ENCODE results near the gene ESYT3.
"Not testable (repeated sequence)": the region's sequence is repeated elsewhere in the genome, so short reads cannot be mapped to it uniquely, and the experiment has no call there.

The ESYT3 gene

DNA sequence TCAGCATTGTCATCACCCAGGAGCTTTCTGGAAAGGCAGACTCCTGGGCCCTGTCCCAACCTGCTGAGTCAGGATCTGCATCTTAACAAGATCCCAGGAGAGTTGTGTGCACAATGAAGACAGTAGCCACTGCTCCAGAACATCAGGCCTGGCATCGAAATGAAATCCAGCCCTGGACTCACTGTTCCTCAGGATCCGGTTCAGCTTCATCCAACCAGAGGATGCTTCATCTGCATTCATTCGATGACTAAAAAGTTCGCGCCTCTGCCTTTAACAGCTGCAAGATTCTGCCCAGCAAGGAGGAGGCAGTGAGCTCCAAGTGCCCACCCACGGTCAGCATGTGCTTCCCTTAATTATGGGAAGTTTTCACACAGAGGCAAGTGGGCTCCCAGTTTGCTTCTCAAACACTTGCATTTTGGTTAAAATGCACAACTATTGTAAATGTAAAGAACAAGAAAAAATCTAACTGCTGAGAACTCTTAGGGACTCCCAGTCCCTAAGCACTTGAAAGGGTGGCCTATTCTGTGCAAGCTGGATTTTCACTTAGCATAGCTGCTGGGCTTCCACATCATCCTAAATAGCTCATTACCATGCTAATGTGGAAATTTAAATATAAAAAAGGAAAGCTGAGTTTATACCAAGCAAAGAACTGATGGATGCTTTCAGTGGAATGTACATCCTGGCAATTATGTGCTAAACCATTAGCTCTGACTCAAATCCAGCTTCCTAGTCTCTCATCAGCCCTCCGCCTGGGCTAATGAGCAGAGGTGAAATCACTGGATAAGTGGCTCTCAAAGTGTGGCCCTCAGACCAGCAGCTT lies 25.5 kb upstream of the ESYT3 start:
- DNase-seq (ENCODE audit: low read depth): no peak

- DNase-seq (ENCODE audit: low read depth): no peak
Measured at GRCh38 chr3:138412821-138413551, 21.4 kb upstream of the ESYT3 start.

DNA sequence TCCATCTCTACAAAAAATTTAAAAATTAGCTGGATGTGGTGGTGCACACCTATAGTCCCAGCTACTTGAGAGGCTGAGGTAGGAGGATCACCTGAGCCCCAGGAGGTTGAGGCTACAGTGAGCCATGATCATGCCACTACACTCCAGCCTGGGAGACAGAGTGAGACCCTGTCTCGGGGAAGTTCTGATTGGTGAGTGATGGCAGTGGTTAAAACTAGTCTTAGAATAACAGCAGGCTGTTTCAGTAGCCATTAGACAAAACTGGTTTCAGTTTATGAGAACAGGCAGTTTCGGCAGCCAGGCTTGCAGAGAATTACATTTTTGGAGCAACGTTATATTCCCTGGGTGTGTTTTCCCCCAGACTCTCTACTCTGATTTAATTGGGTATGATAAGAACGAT lies 18.2 kb upstream of the ESYT3 start:
- not testable (repeated sequence) for DNase-seq (ENCODE audit: low read depth)

GRCh38 chr3:138417559-138417982 lies 16.8 kb upstream of the ESYT3 start:
- DNase-seq (ENCODE audit: low read depth): peak; percentile 31

DNA sequence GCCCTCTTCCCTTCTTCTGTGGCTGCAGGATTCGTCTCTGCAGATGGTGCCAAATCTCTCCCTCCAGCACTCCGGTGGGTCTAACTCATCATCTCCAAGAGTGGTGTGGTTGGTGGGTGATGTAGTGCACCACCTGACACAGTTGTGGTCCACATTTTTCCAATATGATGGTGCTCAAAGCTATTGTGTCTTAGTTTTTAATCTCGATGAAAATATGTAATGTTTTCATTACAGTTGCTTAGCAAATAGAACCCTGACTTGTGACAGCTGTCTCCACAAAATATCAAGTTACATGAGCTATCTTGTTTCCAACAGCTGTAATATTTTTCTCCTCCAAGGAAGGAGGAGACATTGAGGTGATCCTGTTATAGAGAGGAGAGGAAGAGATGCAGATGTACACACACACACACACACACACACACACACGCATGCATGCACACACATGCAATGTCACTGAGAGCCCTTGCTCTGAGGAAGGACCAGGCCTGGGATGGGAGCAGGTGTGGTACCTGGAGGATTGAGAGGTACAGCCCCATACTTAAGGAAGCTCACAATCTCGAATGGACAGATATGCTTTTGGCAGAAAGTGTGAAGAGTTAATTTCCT lies 15.7 kb upstream of the ESYT3 start:
- DNase-seq (ENCODE audit: low read depth): no peak

- no peak for DNase-seq (ENCODE audit: low read depth)
Measured at GRCh38 chr3:138423316-138423715, 11.1 kb upstream of the ESYT3 start.

DNA sequence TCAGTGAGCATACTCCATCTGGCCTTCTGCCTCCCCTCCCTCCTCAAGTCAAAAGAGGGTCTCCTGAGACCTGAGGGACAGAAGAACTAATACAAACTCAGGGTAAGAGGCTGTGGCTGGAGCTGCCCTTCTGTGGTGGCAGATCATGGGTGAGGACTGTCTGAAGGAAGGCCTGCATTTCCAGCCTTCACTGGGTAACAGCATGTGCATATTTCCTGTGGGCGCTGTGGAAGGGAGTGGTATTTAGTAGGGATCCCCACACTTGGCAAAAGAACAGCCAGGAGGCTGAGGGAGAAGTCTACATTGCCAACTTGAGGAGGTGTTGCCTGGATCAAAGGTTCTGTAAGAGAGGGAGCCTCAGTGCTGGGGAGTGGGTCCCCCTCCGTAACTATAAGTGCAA lies 10.1 kb upstream of the ESYT3 start:
- no peak for DNase-seq (ENCODE audit: low read depth)

- no peak for DNase-seq (ENCODE audit: low read depth)
Measured at GRCh38 chr3:138426211-138426610, 8.2 kb upstream of the ESYT3 start.

GRCh38 chr3:138426754-138427153 lies 7.7 kb upstream of the ESYT3 start:
- not testable (repeated sequence) for DNase-seq (ENCODE audit: low read depth)

- DNase-seq (ENCODE audit: low read depth): no peak
Measured at GRCh38 chr3:138429665-138430064, 4.8 kb upstream of the ESYT3 start.

- DNase-seq (ENCODE audit: low read depth): no peak
Measured at GRCh38 chr3:138432576-138433240, 1.7 kb upstream of the ESYT3 start.

- no peak for DNase-seq (ENCODE audit: low read depth)
Measured at GRCh38 chr3:138433892-138434275, 532 bp upstream of the ESYT3 start.

DNA sequence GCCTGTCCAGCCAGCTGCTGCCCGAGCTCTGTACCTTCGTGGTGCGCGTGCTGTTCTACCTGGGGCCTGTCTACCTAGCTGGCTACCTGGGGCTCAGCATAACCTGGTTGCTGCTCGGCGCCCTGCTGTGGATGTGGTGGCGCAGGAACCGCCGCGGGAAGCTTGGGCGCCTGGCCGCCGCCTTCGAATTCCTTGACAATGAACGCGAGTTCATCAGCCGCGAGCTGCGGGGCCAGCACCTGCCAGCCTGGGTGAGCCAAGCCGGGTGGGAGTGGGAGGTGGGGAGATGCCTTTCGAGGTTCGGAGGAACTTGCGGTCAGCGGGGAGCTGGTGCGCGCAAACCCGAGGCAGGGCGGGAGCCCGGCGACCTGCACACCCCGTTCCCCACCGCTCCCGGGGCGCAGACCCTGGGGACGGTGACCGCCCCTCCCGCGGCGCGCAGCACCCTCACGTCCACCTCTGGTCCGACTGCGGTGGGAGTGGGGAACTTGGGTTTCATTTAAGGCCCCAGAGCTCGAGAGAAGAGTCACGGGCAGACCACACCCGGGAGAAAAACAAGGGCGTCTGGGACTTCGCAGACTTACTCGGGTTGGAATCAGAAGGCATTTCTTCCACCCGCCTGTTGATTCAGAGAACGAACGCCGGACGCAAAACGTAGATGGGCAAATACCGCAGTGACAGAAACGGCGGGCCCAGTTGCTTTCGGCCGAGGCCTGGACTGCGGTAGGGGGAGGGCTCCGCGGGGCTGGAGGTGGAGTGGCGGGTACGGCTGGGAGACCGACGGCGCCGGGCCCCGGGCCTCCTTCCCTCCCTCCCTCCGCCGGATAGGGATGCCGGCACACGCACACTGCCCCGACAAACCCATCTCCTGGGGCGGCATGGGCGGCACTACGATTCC lies 708 bp downstream of the ESYT3 start:
- DNase-seq (ENCODE audit: low read depth): no peak

- DNase-seq (ENCODE audit: low read depth): no peak
Measured at GRCh38 chr3:138435840-138436239, 1.4 kb downstream of the ESYT3 start.

- DNase-seq (ENCODE audit: low read depth): no peak
Measured at GRCh38 chr3:138437281-138437680, 2.9 kb downstream of the ESYT3 start.

DNA sequence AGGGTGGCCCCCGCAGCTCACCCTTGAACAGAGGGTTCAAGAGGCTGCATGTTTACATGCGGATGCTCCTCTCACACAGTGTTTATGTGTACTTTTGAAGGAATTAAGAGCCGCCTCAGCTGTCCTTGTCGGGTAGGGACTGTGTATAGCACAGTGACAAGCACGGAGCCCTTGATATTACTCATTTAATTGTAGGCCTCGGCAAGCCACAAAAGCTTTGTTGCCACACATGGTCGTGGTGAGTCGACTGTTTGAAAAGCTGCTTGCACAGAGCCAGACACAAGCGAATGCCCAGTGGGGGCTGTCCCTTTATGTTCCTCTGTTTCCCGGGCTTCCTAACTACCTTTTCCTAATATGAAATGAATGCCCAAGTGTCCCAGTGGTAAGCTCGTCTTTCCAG lies 4.5 kb downstream of the ESYT3 start:
- DNase-seq (ENCODE audit: low read depth): no peak

DNA sequence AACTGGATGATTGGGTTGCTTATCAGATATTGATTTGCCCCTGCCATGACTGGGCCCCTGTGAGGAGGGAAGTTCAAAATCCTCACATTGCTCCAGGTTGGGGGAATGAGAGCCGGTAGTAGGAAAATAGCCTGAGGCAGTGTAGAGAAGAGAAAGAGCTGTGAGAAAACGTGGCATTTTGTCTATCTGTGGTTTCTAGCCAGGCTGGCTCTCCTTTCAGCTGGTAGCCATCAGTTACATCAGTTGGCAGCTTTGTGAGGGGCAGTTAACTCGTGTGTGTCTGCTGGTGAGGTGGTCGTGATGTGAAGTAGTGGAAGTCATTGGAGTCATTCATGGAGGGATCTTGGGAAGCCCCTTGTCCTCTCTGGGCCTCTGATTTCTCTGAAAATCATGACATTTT lies 5.2 kb downstream of the ESYT3 start:
- no peak for DNase-seq (ENCODE audit: low read depth)

- DNase-seq (ENCODE audit: low read depth): no peak
Measured at GRCh38 chr3:138440121-138440521, 5.7 kb downstream of the ESYT3 start.

GRCh38 chr3:138440596-138440995 lies 6.2 kb downstream of the ESYT3 start:
- no peak for DNase-seq (ENCODE audit: low read depth)

DNA sequence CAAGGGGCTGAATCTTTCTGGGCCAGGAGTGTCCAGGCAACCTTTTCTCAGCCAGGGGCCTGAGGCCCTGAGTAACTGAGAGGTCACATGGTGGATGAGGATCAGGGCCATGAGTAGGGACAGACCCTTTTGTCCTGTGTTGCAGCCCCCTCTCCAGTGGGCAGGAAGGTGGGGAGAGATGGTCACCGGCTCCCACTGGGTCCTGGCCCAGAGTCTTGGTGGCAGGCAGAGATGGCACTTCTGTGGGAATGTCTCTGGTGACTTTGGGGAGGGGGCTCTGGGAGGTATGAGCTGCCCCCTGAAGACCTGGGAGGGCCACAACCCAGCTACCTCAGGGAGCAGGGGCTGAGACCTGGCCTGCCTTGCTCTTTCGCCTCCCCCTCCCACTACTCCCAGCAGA lies 6.8 kb downstream of the ESYT3 start:
- no peak for DNase-seq (ENCODE audit: low read depth)

- no peak for DNase-seq (ENCODE audit: low read depth)
Measured at GRCh38 chr3:138441742-138442141, 7.3 kb downstream of the ESYT3 start.

DNA sequence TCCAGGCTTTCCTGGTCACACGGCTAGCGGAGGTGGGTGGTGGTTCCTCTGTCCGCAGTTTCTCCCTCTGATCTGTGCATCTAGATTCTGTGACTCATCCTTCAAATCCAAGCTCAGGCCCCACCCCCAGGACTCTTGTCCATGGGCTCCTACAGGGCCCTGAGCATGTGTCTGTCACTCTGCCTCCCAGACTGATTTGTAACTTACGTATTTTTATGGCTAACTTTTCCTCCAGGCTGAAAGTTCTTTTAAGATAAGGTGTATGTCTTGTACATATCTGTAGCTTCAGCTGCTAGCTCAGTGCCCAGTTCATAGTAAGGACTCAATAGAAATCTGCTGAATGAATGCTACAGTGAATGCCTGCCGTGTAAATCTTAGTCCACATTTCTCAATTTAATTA lies 8.0 kb downstream of the ESYT3 start:
- no peak for DNase-seq (ENCODE audit: low read depth)

Measured in stimulated activated CD8-positive, alpha-beta memory T cell treated with anti-CD3 and anti-CD28 coated beads, Interleukin-4, amount 100 ng/mL, for 24 hours (primary cell).